ENCODE results near the gene C11orf42.

The C11orf42 gene

GRCh38 chr11:6217722-6218121 is 12.4 kb downstream of the C11orf42 start:
- Histone ChIP-seq H3K9me3 (ENCODE audit: insufficient read depth, low read length) (no peaks in the 10 kb centered on the region), H4K20me1 (ENCODE audit: low read depth, low read length) (no peaks in the 10 kb centered on the region), H3F3A (ENCODE audit: insufficient read depth) (no peaks in the 10 kb centered on the region), H3K9ac (ENCODE audit: low read length) (no peak overlapping the region), H3K79me2 (ENCODE audit: insufficient read depth, low read length) (no peaks in the 10 kb centered on the region), H3K36me3 (ENCODE audit: low read length) (no peaks in the 10 kb centered on the region), H2AFZ (ENCODE audit: low read depth, low read length, severe bottlenecking) (no peak overlapping the region), H3K4me3 (ENCODE audit: insufficient read depth, low read length, poor library complexity, severe bottlenecking) (no peak overlapping the region), H3K27ac (ENCODE audit: low read depth, low read length) (no peak overlapping the region), H3K9me2 (replicated peaks; ENCODE audit: insufficient read depth, low read length) (no peaks in the 10 kb centered on the region), H3K4me2 (ENCODE audit: low read depth, low read length, poor library complexity, severe bottlenecking) (no peak overlapping the region), H3K27me3 (ENCODE audit: low read length) (no peaks in the 10 kb centered on the region)
- TF ChIP-seq CTCF (IDR thresholded peaks at IDR 0.05; ENCODE audit: insufficient read depth, low read length, poor library complexity, severe bottlenecking) = no peak
- TF ChIP-seq EZH2phosphoT487 (conservative IDR thresholded peaks at IDR 0.05; ENCODE audit: low read length) = no peak

- H3K4me2 ChIP-seq (ENCODE audit: low read depth, low read length, poor library complexity, severe bottlenecking) = no peak overlapping the region
- no peaks in the 10 kb centered on the region for H3K9me2 ChIP-seq (replicated peaks; ENCODE audit: insufficient read depth, low read length)
- no peaks in the 10 kb centered on the region for H3K9me3 ChIP-seq (ENCODE audit: insufficient read depth, low read length)
- no peaks in the 10 kb centered on the region for H3K27me3 ChIP-seq (ENCODE audit: low read length)
- no peak overlapping the region for H3K9ac ChIP-seq (ENCODE audit: low read length)
- no peaks in the 10 kb centered on the region for H3K79me2 ChIP-seq (ENCODE audit: insufficient read depth, low read length)
- no peak overlapping the region for H2AFZ ChIP-seq (ENCODE audit: low read depth, low read length, severe bottlenecking)
- H3F3A ChIP-seq (ENCODE audit: insufficient read depth) = no peaks in the 10 kb centered on the region
- H4K20me1 ChIP-seq (ENCODE audit: low read depth, low read length) = no peaks in the 10 kb centered on the region
- H3K4me3 ChIP-seq (ENCODE audit: insufficient read depth, low read length, poor library complexity, severe bottlenecking) = no peak overlapping the region
- H3K36me3 ChIP-seq (ENCODE audit: low read length) = no peaks in the 10 kb centered on the region
- H3K27ac ChIP-seq (ENCODE audit: low read depth, low read length) = no peak overlapping the region
- no peak for TF ChIP-seq CTCF (IDR thresholded peaks at IDR 0.05; ENCODE audit: insufficient read depth, low read length, poor library complexity, severe bottlenecking)
- TF ChIP-seq EZH2phosphoT487 (conservative IDR thresholded peaks at IDR 0.05; ENCODE audit: low read length) = no peak
Observed at GRCh38 chr11:6219359-6219758, 14.0 kb downstream of the C11orf42 start.

- no peak overlapping the region for H3K4me3 ChIP-seq (ENCODE audit: insufficient read depth, low read length, poor library complexity, severe bottlenecking)
- H3K27me3 ChIP-seq (ENCODE audit: low read length) = no peaks in the 10 kb centered on the region
- H3F3A ChIP-seq (ENCODE audit: insufficient read depth) = no peaks in the 10 kb centered on the region
- TF ChIP-seq EZH2phosphoT487 (conservative IDR thresholded peaks at IDR 0.05; ENCODE audit: low read length) (no peak), CTCF (IDR thresholded peaks at IDR 0.05; ENCODE audit: insufficient read depth, low read length, poor library complexity, severe bottlenecking) (no peak)
- no peaks in the 10 kb centered on the region for H3K9me2 ChIP-seq (replicated peaks; ENCODE audit: insufficient read depth, low read length)
- H3K36me3 ChIP-seq (ENCODE audit: low read length) = no peaks in the 10 kb centered on the region
- no peaks in the 10 kb centered on the region for H3K79me2 ChIP-seq (ENCODE audit: insufficient read depth, low read length)
- H2AFZ ChIP-seq (ENCODE audit: low read depth, low read length, severe bottlenecking) = no peak overlapping the region
- H3K9me3 ChIP-seq (ENCODE audit: insufficient read depth, low read length) = no peaks in the 10 kb centered on the region
- H3K4me2 ChIP-seq (ENCODE audit: low read depth, low read length, poor library complexity, severe bottlenecking) = no peak overlapping the region
- H3K9ac ChIP-seq (ENCODE audit: low read length) = no peak overlapping the region
- no peak overlapping the region for H3K27ac ChIP-seq (ENCODE audit: low read depth, low read length)
- H4K20me1 ChIP-seq (ENCODE audit: low read depth, low read length) = no peaks in the 10 kb centered on the region
Observed at GRCh38 chr11:6223854-6224253, 18.5 kb downstream of the C11orf42 start.

Measured in SU-DHL-6 (cell line).